Measurements from ENCODE around the gene GGA1.
"Not testable (repeated sequence)": the region's sequence is repeated elsewhere in the genome, so short reads cannot be mapped to it uniquely, and the experiment has no call there.

Gene GGA1

DNA sequence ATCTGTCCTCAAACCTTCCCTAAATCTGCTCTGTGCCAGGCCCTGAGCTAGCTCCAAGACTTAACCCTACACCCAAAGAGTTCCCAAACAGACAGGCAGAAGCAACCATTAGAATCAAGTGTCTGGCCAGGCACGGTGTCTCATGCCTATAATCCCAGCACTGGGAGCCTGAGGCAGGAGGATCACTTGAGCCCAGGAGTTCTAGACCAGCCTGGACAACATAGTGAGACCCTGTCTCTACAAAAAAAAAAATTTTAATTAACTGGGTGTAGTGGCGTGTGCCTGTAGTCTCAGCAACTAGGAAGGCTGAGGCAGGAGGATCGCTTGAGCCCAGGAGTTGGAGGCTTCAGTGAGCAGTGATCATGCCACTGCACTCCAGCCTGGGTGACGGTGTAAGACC, 47.9 kb downstream of the GGA1 start:
- not testable (repeated sequence) for DNase-seq

DNA sequence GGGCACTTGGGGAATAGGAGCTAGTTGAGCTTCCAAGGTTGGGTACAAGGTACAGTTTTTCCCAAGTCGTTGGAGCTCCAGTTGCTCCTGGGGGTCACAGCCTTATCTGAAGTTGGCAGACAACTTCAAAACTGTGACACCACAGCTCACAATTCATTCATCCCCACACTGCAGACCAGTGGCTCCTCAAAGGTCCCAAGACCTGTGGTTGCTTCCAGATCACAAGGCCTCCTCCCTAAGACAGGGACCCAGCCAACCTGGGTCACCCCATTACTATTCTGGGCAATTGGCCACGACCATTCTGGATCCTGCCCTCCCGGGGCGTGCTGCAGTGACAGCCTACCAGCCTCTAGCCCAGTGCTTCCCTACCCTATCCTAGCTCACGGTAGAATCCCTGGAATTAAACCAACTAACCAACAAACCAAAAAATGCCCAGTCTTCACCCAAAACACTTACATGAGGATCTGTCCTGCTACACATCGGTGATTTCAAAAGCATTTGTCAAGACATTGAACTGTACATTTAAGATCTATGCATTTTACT, 49.0 kb downstream of the GGA1 start:
- peak; percentile 69 for DNase-seq

DNA sequence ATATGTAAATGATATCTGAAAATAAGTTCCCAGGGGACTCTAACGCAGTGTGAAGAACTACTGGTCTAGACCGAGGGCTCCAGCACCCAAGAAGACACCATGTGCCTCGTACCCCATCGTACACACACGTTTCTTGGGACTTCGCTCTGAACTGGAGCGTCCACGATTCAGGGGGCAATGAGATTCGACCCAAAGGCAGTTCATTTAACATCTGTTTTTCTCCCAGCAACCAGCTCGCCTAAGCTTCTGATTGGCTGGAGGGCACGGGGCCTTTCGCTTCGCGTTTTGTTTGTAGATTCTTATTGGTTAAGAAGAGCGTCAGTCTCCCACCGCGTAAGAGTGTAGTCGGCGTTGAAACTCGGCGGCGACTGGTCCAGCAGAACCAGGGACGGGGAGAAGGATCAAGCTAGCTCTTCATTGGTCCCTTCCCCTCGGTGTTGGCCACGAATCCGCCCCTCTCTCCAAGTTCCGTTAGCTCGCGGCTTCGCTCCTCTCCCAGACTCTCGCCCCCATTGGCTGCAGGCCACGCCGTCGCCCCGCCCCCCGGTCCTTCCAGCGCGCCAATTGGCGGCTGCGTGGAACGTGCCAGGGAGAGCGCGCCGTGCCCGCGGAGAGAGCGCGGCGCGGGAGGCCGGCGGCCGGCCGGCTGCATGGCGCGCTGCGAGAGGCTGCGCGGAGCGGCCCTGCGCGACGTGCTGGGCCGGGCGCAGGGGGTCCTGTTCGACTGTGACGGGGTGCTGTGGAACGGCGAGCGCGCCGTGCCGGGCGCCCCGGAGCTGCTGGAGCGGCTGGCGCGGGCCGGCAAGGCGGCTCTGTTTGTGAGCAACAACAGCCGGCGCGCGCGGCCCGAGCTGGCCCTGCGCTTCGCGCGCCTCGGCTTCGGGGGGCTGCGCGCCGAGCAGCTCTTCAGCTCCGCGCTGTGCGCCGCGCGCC, 49.8 kb downstream of the GGA1 start, which contains the start of gene PDXP:
Gene PDXP (plus strand): TSS at position 591 of the 933 bp plus-strand sequence. CDS start 60 bp downstream, at position 651.
- peak; percentile 100 for DNase-seq

DNA sequence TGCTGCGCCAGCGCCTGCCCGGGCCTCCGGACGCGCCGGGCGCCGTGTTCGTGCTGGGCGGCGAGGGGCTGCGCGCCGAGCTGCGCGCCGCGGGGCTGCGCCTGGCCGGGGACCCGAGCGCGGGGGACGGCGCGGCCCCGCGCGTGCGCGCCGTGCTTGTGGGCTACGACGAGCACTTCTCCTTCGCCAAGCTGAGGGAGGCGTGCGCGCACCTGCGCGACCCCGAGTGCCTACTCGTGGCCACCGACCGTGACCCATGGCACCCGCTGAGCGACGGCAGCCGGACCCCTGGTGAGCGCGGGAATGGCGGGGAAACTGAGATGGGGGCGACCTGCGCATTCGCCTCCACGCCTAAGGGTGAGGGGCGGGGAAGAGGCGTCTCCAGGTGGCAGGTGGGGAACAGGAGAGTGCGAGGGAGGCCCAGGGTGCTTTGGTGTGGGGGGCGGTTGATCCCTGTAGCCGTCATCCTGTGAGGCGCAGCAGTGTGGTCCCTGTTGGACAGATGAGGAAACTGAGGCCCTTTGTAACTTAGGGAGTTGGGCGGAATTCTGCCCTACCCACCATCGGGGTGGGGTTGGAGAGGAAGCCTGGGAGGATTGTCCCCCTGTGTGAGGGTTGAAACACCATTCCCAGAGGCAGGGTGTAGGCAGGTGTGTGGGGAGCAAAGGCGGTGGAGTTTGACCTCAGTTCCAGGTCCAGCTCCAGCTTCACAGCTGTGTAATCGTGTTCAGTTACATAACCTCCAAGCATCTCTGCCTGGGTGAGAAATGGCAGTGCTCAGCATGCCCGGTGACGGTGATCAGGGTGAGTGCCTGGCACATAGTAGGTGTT, 50.6 kb downstream of the GGA1 start:
- DNase-seq, result peak; percentile 66

DNA sequence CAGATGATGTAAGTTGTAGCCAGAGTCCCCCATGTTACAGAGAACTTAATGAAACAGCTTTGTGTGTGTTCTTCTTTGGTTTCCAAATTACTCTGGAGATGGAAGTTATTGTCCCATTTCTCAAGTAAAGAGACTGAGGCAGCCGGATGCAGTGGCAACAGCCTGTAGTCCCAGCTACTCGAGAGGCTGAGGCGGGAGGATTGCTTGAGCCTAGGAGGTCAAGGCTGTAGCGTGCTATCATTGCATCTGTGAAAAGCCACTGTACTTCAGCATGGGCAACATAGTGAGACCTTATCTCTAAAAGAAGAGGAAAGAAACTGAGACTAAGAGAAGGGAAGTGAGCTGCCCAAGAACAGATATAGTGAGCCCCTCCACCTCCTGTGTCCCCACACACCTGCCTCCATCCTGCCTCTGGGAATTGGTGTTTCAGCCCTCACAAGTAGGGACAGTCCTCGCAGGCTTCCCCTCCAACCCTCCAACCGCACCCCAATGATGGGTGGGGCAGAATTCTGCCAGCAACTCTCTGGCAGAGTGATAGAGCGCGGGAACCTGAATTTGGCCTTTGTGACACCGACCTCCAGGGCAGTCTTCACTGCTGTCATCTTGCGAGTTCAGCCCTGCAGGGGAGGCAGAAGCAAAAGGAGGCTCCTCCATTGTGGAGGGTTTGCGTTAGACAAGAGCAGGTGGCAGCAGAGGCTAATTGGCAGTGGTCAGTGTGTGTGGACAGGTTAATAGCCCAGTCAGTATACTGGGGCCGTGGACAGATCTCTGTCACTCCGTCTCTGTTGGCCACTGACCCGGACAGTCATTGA, 51.5 kb downstream of the GGA1 start:
- peak; percentile 72 for DNase-seq

DNA sequence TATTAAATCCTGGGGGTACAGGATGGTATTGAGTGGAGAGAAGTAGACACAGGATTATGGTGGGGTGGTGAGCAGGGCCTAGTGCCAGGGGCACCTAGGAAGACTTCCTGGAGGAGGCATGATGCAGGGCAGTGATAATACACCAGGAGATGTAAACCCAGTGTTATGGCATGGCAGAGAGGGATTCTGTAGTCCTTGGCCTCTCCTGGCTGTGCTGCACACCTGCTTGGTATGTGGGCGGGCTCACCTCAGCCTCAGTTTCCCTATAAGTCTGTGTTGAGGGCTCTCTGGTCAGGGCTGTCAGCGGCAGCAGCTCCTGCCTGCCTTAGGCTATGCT, 52.0 kb downstream of the GGA1 start:
- no peak for DNase-seq

DNA sequence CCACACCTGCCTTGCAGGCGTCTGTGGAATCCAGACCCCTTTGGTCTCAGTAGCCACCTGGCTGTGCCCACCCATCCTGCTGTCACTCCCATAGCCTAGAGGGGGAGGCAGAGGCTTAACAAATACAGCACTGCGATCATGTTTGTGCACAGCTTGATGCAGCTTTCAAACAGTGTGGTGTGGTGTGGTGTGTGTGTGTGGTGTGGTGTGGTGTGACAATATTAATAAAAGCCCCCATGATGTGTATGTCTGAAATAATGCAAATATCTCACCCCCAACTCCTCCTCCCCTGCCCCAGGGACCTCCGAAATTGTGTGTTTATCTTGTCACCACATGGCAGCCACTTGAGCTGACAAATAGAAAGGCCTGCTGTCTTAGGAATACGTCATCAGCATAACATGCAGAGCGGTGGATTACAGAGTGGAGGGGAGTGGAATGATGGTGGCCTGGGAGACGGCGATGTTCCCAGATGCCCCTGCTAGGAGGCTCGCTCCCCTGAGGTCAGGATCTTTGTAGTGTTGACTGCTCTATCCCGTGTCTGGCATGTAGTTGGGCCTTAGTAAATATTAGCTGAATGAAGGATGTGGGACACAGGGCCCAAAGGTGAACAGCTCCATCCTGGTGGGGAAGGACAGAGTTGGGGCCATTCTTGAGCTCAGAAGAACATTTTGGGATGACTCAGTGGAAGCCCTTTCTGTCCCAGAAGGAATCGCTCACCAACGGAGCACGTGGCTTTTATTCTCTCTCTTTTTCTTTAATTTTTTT, 52.7 kb downstream of the GGA1 start:
- peak; percentile 78 for DNase-seq

DNA sequence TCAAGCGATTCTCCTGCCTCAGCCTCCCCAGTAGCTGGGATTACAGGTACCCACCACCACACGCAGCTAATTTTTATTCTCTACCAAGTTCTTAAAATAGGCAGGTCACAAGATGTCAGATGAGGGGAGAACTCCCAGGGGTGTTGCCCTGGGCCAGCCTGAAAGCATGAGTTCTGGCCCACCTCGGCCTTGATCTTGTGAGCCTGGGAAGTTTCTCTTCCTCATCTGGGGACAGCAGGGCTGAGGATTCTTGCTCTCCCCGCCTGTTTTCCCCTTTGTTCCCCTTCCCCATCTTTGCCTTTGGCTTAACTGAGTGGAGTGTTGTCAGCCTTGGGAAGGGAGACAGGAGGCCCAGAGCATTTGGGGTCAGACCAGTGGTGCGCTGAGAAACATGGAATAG, 53.4 kb downstream of the GGA1 start:
- DNase-seq, result no peak

DNA sequence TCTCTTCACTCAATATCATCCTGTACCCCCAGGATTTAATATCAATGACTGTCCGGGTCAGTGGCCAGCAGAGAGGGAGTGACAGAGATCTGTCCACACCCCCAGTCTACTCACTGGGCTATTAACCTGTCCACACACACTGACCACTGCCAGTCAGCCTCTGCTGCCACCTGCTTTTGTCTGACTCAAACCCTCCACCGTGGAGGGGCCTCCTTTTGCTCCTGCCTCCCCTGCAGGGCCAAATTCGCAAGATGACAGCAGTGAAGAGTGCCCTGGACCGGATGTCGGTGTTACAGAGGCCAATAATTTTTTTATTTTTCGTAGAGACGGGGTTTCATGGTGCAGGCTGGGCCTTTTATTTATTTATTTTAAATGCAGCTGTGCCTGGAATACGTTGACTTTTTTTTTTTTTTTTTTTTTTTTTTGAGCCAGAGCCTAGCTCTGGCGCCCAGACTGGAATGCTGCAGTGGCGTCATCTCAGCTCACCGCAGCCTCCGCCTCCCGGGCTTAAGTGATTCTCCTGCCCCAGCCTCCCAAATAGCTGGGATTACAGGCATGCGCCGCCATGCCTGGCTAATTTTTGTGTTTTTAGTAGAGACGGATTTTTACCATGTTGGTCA, 55.0 kb downstream of the GGA1 start:
- DNase-seq, result no peak

DNA sequence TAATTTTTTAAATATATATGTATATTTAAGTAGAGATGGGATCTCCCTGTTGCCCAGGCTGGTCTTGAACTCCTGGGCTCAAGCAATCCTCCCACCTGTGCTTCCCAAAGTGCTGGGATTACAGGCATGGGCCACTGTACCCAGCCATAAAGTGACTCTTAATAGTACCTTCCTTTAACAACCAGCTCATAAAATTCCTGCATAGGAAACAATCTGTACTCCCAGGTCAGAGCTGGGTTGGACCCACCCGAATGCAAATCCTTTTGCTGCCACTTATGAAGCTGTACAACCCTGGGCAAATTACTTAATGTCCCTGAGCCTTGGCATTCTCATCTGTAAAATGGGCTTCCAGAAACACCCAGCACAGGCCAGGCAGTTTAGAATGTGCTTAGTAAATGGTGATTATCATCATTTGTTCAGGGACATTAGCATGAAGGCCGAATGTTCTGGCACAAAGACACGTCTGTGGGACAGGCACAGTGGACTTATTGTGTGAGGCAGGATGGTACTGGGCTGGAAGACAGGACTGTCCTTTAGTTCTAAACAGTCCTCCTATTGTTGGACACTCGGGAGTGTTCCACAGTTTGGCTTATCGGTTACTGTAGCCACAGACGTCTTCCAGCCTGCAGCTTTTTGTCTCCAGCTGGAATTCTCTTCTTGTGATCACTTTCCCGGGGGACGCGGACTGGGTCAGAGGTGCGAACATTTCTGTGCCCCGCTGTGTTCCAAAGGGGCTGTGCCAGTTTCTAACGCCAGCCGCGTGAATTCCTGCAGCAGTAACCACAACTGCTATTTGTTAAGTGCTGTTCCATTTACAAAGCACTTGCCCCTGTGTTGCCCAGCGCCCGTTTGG, 55.8 kb downstream of the GGA1 start:
- DNase-seq, result no peak

DNA sequence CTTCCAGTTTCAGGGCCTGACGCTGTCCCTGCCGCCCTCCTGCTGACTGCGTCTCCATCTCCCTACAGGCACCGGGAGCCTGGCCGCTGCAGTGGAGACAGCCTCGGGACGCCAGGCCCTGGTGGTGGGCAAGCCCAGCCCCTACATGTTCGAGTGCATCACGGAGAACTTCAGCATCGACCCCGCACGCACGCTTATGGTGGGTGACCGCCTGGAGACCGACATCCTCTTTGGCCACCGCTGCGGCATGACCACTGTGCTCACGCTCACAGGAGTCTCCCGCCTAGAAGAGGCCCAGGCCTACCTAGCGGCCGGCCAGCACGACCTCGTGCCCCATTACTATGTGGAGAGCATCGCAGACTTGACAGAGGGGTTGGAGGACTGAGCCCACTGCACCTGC, 56.9 kb downstream of the GGA1 start:
- no peak for DNase-seq

DNA sequence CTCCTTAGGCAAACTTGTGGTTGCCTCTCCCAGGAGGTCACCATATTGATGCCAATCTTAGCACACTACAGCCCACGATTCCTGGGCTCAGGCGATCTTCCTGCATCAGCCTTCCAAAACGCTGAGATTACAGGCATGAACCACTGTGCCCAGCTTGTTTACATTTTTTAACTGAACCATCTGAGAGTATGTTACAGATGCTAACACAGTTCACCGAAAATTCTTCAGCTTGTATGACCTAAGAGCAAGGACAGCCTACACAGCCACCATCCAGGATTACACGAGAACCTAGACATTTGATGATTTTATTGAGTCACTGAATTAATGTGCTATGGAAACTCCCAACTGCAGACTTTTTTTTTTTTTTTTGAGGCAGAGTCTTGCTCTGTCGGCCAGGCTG, 61.0 kb downstream of the GGA1 start:
- no peak for DNase-seq

DNA sequence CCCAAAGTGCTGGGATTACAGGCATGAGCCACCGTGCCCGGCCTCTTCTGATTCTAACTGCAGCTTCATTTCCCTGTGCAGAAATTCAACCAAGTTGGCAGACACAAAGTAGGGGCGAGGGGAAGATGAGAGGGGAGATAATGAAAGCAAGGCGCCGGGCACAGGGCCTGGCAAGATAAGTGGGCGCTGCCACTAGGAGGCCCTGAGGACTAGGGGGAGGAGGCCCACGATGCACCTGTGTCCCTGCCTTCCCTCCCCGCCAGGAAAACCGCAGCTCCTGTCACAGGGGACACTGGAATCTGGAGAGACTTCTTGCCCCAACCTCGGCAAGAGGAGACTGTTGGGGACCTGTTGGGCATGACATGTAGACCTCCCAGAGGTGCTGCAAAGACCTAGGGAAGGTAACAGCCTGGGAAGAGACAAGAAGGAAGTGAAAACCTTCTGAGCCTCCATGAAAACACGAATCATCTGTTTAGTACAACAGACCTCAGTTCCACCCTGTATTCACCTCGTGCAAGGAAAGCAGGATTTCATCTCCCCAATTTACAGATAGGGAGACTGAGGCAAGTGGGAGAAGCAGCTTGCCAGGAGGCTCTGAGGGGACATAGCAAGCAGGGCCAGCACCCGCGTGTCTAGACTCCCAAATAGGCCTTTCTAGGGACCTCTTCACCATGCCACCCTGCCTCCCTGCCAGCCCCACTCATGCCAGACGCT, 63.7 kb downstream of the GGA1 start:
- DNase-seq, result peak; percentile 68

DNA sequence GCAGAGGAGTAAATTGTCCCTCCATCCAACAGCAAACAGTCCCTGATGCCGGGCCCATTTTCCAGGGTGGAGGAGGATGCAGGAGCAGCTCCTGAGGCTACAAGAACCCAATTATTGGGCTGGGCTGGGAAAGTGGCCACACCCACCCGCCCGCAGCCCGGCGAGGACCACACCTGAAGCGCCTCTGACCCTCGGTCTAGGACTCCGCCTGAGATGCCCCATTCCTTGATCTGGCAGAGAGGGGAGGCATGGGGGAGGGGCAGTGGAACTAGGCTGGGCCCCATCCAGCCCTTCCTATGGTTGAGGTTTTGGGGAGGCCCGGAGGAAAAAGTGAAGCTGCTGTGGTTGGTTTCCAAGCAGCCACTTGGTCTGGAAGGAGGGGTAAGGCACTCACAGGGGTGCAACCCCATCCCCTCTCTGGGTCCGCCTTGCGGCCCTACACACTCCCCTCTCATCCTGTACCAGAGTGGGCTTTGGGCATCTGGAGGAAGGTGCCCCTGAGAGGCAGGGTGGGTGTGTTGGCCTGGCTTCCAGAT, 64.4 kb downstream of the GGA1 start:
- peak; percentile 62 for DNase-seq

DNA sequence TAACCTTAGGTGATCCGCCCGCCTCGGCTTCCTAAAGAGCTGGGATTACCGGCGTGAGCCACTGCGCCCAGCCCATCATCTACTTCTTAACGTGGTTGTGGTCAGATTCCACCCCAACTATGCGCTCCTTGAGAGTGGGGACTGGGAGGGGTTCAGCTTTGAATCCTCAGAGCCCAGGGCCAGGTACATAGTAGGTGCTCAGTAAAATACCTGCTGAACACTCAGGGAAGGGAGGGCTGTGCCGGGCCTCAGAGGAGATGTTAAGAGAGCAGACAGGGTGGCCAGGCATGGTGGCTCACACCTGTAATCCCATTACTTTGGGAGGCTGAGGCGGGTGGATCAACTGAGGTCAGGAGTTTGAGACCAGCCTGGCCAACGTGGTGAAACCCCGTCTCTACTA, 65.6 kb downstream of the GGA1 start:
- DNase-seq, result no peak

DNA sequence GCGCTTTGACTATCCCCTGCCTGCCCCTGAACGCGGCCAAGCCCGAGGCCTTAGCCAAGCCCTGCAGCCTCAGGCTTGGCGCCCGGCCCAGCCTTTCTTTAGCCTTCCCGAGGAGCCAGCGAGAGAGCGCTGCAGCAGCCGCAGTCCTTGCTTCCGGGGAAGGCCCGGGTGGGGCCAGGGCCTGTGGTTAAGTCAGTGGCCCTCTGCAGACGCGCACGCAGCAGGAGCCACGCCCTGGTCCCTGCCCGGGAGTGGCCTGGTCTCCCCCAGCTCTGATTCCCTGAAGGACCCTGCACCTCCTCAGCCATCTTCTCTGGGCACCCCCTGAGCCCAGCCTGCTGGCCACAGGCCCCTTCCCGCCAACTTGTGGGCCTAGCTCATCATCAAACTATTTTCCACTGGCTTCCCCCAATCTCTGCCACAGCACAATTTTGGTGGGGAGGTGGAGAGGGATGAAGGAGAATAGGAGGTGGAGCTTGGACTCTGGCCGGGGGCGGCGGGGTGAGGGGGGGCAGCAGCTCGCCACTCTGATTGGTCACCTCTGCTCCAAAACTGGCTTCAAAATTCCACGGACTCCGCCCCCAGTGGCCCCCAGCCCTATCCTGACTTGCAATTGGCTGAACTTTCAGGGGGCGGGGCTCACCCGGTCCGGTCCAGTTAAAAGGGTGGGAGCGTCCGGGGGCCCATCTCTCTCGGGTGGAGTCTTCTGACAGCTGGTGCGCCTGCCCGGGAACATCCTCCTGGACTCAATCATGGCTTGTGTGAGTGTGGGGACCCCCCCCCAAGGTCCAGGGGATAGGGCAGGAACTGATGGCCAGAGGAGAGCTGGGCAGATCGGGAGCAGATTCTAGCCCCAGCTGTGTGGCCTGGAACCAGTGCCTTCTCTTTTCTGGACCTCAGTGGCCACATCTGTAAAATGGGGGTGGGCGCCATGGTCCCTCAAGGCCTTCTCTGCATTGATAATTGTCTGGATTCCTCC, 66.6 kb downstream of the GGA1 start, which contains the start of gene LGALS1:
Gene LGALS1 (plus strand): TSS at position 686 of the 979 bp plus-strand sequence. CDS start 67 bp downstream, at position 753.
- DNase-seq, result peak; percentile 97

DNA sequence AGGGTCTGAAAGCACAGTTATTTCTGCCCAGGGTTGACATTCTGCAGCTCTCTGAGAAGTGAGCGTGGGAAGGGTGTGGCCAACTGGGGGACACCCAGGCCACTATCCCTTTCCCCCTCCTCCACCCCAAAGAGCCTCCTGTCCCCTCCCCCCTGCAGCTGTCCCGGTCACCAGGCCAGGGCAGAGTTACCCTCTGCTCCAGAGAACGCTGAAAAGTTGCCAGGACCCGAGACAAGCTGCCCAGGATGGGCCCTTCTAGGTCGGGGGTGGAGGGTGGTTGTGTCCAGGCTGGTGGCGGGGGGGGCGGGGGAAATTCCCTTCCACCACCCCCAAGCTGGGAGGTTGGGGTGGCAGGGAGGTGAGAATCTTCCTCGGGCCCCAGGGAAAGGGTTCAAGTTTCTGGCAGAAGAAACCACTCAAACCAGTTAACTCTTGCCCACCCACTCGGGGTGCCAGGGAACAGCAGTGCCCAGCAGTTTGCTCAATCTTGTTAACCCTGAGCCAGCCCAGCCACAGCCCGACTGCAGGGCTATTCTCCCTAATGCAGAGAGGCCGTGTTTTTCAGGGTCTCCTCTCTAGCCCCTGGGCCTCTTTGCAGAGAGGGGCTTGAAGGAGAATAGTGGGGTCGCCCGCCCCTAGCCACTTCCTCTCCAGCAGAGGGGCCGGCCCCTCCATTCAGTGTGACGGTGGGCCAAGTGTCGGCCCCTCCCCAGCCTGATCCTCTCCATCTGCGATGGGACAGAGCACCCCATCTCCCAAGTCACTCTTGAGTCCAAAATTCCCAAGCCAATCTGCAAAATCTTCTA, 67.5 kb downstream of the GGA1 start:
- peak; percentile 64 for DNase-seq

Data from hematopoietic multipotent progenitor cell treated with erythropoietin and hydrocortisone succinate and interleukin-3 and kit ligand, for 4 days (in vitro differentiated cells).